GM12864 (cell line): Measurements from ENCODE around the gene PGS1.

ENCODE experiments used
- DNase-seq: peaks from one replicate; pipeline ENCODE4 v3.0.0-alpha.2; 2011; ENCODE audit warnings: low read depth
- H3K4me3 ChIP-seq: 2 replicates; pipeline ENCODE4 v1.5.1; 2011; ENCODE audit warnings: mild to moderate bottlenecking, low read depth, low read length, control low read depth
- TF ChIP-seq, protein P1 (sequence below): IDR thresholded peaks from 2 replicates; pipeline ENCODE4 v1.5.1; 2011; ENCODE audit warnings: low read depth, mild to moderate bottlenecking, moderate library complexity, low read length, control low read depth, inconsistent platforms; ENCODE audit errors: missing control alignments

PGS1 gene

GRCh38 chr17:78409191-78409928 lies 30.9 kb downstream of the PGS1 start:
- H3K4me3 ChIP-seq = no peak overlapping the region
- TF ChIP-seq, protein P1, sequence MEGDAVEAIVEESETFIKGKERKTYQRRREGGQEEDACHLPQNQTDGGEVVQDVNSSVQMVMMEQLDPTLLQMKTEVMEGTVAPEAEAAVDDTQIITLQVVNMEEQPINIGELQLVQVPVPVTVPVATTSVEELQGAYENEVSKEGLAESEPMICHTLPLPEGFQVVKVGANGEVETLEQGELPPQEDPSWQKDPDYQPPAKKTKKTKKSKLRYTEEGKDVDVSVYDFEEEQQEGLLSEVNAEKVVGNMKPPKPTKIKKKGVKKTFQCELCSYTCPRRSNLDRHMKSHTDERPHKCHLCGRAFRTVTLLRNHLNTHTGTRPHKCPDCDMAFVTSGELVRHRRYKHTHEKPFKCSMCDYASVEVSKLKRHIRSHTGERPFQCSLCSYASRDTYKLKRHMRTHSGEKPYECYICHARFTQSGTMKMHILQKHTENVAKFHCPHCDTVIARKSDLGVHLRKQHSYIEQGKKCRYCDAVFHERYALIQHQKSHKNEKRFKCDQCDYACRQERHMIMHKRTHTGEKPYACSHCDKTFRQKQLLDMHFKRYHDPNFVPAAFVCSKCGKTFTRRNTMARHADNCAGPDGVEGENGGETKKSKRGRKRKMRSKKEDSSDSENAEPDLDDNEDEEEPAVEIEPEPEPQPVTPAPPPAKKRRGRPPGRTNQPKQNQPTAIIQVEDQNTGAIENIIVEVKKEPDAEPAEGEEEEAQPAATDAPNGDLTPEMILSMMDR = no peak
- no peak for DNase-seq

DNA sequence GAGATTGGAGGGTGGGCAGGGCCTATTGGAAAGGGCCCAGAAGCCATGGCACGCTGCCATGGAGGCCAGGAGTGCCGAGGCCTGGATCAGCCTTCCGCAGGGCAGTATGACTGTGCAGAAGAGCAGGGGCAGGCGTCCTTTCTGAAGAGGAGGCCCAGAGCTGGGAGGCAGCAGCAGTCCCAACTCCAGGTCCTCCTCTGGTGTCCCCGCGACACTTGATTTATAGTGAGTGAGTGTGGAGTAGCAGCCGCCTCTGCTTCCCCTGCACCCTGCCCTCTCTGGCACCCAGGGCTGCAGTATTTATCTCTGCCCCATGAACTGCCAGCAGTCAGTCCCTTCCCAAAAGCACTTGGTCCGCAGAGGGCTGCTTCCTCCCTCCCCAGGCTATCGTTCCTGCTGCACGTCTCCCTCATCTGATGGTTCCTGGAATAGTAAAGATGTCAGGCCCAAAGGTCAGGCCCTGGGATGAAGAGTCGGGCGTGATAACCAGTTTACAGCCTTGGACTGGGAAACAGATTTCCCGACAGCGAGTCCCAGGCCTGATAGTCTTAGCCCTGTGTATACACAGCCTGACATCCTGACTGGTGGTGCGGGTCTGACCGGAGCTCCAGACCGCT lies 32.9 kb downstream of the PGS1 start:
- H3K4me3 ChIP-seq = no peak overlapping the region
- no peak for DNase-seq
- TF ChIP-seq, protein P1 = no peak

GRCh38 chr17:78412403-78412802 lies 34.0 kb downstream of the PGS1 start:
- DNase-seq = no peak
- TF ChIP-seq, protein P1 = peak; percentile 49
- no peak overlapping the region for H3K4me3 ChIP-seq

DNA sequence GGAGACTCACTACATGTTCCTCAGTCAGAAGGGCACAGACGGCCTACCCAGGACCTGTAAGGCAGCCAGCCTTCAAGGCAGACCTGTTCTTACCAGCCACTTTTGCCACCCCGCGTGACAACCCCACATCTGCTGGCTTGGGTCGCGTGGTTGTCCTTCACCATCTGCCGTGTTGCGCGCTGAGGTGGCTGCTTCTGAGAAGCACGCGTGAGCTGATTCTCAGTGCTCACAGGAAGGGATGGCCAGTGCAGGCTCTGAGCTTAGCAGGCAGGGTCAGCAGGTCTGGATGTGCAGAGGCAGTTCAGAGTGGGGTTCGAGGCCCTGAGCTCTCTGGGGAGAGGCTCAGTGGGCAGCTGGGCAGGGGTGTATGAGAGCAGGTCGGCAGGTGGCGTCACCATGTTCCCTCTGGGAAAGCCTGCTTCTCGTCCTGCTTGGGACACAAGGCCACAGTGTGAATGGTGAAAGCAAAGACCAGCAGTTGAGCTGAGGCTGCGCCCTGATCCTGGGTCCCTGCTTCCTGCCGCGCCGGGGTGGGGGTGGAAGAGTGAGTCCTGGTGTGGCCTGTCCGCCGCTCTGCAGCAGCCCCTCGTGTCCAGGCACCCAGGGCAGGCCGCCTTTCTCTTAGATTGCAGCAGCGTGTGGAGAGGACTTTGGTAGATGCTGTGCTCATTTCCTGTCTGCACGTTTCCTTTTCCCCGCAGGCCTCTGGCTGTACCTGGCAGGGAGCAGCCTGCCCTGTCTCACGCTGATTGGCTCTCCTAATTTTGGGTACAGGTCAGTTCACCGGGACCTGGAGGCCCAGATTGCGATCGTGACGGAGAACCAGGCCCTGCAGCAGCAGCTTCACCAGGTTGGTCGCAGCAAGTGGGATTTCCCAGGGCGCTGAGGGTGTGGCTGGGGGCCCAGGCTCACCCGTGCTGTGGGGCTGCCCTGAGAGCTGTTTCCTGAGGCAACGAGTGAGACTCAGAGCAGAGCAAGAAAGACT lies 36.0 kb downstream of the PGS1 start:
- DNase-seq = no peak
- TF ChIP-seq, protein P1 = no peak
- H3K4me3 ChIP-seq = no peak overlapping the region

- no peak for DNase-seq
- TF ChIP-seq, protein P1 = no peak
Observed at GRCh38 chr17:78415821-78416711, 37.6 kb downstream of the PGS1 start.

More at GRCh38 chr17:78415821-78416711, 37.6 kb downstream of the PGS1 start:
- no peak overlapping the region for H3K4me3 ChIP-seq
